K562 (cell line): ENCODE results near the gene ROR2. TPM values are rescaled to one million over a fixed set of nuclear protein-coding genes. Genes with fewer than 3 reads are reported as not detected.

Experiments
- COPS2 ChIP-seq: fragments of 450-650 bp; conservative IDR thresholded peaks from 2 replicates; pipeline ENCODE4 v1.6.1; 2016; ENCODE audit warnings: mild to moderate bottlenecking, moderate library complexity
- GTF2E2 ChIP-seq: fragments of 200-800 bp; sonication (Bioruptor generic); IDR thresholded peaks from 2 replicates; pipeline ENCODE4 v1.6.1; 2016; ENCODE audit warnings: missing genetic modification characterization, missing compliant biosample characterization
- HDAC1 ChIP-seq, 2 experiments: fragments of 450-650 bp; IDR thresholded peaks; 2 replicates each; pipeline ENCODE4 v1.6.1; 2016 to 2017; ENCODE audit warnings: inconsistent platforms in 1 of 2, mild to moderate bottlenecking in 1 of 2, moderate library complexity in 1 of 2
- HDAC6 ChIP-seq: IDR thresholded peaks from 2 replicates; pipeline ENCODE4 v1.6.1; 2012; ENCODE audit warnings: low read depth, mild to moderate bottlenecking, control low read depth, inconsistent platforms, low read length, moderate library complexity
- KDM4B ChIP-seq, 2 experiments: fragments of 450-650 bp in 1 of 2; sonication (generic) in 1 of 2; IDR thresholded peaks; 2 replicates each; pipeline ENCODE4 v1.6.1; 2016 to 2017; ENCODE audit warnings: borderline replicate concordance in 2 of 2, antibody characterized with exemption in 1 of 2, low read depth in 1 of 2, mild to moderate bottlenecking in 1 of 2
- MITF ChIP-seq: IDR thresholded peaks from 2 replicates; pipeline ENCODE4 v1.6.1; 2014; ENCODE audit warnings: antibody characterized with exemption
- RCOR1 ChIP-seq, 2 experiments: IDR thresholded peaks; 2 replicates each; pipeline ENCODE4 v1.6.1; 2012; ENCODE audit warnings: low read depth in 2 of 2, low read length in 2 of 2, borderline replicate concordance in 1 of 2, improper control_type of control experiment in 1 of 2
- SRF ChIP-seq, 2 experiments: fragments of 250-450, 450-650 bp in 1 of 2; sonication (Bioruptor Pico) in 1 of 2; sonication (generic) in 1 of 2; formaldehyde crosslinking; IDR thresholded peaks; 2 replicates each; pipeline versions ENCODE4 v1.5.0 to v1.5.1; 2020 to 2022; ENCODE audit warnings: mild to moderate bottlenecking in 1 of 2, missing genetic modification reagents in 1 of 2
- SUPT5H ChIP-seq: fragments of 450-650 bp; IDR thresholded peaks from 2 replicates; pipeline ENCODE4 v1.6.1; 2016
- ZBTB17 ChIP-seq: fragments of 450-650 bp; formaldehyde crosslinking; IDR thresholded peaks from 2 replicates; pipeline ENCODE4 v1.4.0; 2020; ENCODE audit warnings: mild to moderate bottlenecking
- ZC3H4 ChIP-seq: sonication (generic); formaldehyde crosslinking; IDR thresholded peaks from 2 replicates; pipeline ENCODE4 v1.9.0; 2021; ENCODE audit warnings: missing genetic modification reagents, borderline replicate concordance
- ZNF785 ChIP-seq: fragments of 250-450 bp; sonication (Bioruptor Pico); IDR thresholded peaks from 2 replicates; pipeline ENCODE4 v1.4.0; 2020; ENCODE audit warnings: mild to moderate bottlenecking
- polyA plus RNA-seq, 8 experiments: library from polyadenylated mRNA; depleted of rRNA in 4 of 8; stranded (reverse) in 5 of 8; unstranded in 3 of 8; fragments of >200 nt; fragmentation: Nextera tagmentation in 2 of 8; fragmentation: Illumina TruSeq in 1 of 8; extraction: Ambion mirVana in 2 of 8; extraction: Trizol in 1 of 8; gene quantifications; 2 replicates each; pipeline versions ENCODE4 v1.2.1 to v1.2.3, GENCODE V29; 2011 to 2014; ENCODE audit warnings: inconsistent platforms in 1 of 8, missing spikeins in 1 of 8
- total RNA-seq, 7 experiments: library from RNA; depleted of rRNA in 6 of 7; stranded (reverse); fragments of >200 nt in 6 of 7; fragmentation: Illumina TruSeq in 2 of 7; extraction: Trizol in 2 of 7; gene quantifications; 2 replicates each; pipeline versions ENCODE4 v1.2.1 to v1.2.3, GENCODE V29; 2011 to 2021; ENCODE audit warnings: low replicate concordance in 1 of 7
- TF ChIP-seq, protein P1 (sequence below): fragments of 450-650 bp; IDR thresholded peaks from 2 replicates; pipeline ENCODE4 v1.7.0; 2016; ENCODE audit warnings: borderline replicate concordance
- TF ChIP-seq, protein P2 (sequence below): fragments of 200-600 bp; sonication (generic); IDR thresholded peaks from one replicate; pipeline ENCODE4 v1.6.1; 2012; ENCODE audit warnings: mild to moderate bottlenecking, low read depth, low read length, inconsistent platforms

ROR2 gene
- total and polyA plus RNA-seq, 9 of the 15 experiments (the other 6 are each of a cell fraction or from before 2014, with no cell fraction given), result 5.6 to 33.8 (median 15.3) TPM

DNA sequence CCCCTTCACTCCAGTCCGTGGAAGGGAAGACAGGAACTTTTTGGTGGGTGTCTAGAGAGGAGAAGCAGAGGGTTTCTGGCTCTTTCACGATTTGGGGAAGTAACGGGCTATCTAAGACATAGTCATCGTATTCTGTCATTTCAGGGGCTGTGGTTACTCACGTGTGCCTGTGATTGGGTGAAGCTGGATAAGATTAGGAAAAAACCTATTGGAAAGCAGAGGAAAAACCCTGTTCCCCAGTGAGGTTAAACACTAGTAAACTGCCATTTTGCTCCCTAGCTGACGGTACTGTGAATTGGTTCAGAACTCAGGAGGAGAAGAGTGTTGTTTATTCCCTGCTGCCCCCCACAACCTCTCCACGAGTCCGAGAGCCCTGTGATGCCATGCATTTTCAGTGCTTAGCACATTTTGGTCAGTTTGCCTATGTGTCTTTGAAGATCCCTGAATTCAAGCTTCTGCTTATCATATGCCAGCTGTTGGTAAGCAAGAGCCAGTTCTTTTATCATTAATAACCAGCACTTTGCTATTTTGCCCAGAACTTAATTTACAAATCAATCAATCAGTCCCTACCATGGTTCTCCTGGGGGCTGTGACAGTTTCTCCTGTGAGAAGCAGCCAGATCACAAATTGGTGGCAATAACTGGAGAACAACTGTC, 45.1 kb upstream of the ROR2 start (continued):
- TF ChIP-seq, protein P1, sequence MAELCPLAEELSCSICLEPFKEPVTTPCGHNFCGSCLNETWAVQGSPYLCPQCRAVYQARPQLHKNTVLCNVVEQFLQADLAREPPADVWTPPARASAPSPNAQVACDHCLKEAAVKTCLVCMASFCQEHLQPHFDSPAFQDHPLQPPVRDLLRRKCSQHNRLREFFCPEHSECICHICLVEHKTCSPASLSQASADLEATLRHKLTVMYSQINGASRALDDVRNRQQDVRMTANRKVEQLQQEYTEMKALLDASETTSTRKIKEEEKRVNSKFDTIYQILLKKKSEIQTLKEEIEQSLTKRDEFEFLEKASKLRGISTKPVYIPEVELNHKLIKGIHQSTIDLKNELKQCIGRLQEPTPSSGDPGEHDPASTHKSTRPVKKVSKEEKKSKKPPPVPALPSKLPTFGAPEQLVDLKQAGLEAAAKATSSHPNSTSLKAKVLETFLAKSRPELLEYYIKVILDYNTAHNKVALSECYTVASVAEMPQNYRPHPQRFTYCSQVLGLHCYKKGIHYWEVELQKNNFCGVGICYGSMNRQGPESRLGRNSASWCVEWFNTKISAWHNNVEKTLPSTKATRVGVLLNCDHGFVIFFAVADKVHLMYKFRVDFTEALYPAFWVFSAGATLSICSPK, result no peak
- no peak for TF ChIP-seq KDM4B (IDR thresholded peaks at IDR 0.05; ENCODE audit: borderline replicate concordance in 2 of 2, low read depth in 1 of 2)
- no peak for TF ChIP-seq ZNF785 (CRISPR knock-in tag)
- TF ChIP-seq COPS2, result no peak
- TF ChIP-seq RCOR1 (IDR thresholded peaks at IDR 0.05; ENCODE audit: borderline replicate concordance in 1 of 2, low read depth in 2 of 2, low read length in 2 of 2), result peak; percentile 38 to 86; a peak in 3 of 4 replicates
- TF ChIP-seq SUPT5H, result no peak
- no peak for TF ChIP-seq ZBTB17
- no peak for TF ChIP-seq ZC3H4 (CRISPR knock-in tag)
- TF ChIP-seq MITF, result no peak
- TF ChIP-seq, protein P2, sequence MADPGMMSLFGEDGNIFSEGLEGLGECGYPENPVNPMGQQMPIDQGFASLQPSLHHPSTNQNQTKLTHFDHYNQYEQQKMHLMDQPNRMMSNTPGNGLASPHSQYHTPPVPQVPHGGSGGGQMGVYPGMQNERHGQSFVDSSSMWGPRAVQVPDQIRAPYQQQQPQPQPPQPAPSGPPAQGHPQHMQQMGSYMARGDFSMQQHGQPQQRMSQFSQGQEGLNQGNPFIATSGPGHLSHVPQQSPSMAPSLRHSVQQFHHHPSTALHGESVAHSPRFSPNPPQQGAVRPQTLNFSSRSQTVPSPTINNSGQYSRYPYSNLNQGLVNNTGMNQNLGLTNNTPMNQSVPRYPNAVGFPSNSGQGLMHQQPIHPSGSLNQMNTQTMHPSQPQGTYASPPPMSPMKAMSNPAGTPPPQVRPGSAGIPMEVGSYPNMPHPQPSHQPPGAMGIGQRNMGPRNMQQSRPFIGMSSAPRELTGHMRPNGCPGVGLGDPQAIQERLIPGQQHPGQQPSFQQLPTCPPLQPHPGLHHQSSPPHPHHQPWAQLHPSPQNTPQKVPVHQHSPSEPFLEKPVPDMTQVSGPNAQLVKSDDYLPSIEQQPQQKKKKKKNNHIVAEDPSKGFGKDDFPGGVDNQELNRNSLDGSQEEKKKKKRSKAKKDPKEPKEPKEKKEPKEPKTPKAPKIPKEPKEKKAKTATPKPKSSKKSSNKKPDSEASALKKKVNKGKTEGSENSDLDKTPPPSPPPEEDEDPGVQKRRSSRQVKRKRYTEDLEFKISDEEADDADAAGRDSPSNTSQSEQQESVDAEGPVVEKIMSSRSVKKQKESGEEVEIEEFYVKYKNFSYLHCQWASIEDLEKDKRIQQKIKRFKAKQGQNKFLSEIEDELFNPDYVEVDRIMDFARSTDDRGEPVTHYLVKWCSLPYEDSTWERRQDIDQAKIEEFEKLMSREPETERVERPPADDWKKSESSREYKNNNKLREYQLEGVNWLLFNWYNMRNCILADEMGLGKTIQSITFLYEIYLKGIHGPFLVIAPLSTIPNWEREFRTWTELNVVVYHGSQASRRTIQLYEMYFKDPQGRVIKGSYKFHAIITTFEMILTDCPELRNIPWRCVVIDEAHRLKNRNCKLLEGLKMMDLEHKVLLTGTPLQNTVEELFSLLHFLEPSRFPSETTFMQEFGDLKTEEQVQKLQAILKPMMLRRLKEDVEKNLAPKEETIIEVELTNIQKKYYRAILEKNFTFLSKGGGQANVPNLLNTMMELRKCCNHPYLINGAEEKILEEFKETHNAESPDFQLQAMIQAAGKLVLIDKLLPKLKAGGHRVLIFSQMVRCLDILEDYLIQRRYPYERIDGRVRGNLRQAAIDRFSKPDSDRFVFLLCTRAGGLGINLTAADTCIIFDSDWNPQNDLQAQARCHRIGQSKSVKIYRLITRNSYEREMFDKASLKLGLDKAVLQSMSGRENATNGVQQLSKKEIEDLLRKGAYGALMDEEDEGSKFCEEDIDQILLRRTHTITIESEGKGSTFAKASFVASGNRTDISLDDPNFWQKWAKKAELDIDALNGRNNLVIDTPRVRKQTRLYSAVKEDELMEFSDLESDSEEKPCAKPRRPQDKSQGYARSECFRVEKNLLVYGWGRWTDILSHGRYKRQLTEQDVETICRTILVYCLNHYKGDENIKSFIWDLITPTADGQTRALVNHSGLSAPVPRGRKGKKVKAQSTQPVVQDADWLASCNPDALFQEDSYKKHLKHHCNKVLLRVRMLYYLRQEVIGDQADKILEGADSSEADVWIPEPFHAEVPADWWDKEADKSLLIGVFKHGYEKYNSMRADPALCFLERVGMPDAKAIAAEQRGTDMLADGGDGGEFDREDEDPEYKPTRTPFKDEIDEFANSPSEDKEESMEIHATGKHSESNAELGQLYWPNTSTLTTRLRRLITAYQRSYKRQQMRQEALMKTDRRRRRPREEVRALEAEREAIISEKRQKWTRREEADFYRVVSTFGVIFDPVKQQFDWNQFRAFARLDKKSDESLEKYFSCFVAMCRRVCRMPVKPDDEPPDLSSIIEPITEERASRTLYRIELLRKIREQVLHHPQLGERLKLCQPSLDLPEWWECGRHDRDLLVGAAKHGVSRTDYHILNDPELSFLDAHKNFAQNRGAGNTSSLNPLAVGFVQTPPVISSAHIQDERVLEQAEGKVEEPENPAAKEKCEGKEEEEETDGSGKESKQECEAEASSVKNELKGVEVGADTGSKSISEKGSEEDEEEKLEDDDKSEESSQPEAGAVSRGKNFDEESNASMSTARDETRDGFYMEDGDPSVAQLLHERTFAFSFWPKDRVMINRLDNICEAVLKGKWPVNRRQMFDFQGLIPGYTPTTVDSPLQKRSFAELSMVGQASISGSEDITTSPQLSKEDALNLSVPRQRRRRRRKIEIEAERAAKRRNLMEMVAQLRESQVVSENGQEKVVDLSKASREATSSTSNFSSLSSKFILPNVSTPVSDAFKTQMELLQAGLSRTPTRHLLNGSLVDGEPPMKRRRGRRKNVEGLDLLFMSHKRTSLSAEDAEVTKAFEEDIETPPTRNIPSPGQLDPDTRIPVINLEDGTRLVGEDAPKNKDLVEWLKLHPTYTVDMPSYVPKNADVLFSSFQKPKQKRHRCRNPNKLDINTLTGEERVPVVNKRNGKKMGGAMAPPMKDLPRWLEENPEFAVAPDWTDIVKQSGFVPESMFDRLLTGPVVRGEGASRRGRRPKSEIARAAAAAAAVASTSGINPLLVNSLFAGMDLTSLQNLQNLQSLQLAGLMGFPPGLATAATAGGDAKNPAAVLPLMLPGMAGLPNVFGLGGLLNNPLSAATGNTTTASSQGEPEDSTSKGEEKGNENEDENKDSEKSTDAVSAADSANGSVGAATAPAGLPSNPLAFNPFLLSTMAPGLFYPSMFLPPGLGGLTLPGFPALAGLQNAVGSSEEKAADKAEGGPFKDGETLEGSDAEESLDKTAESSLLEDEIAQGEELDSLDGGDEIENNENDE, result no peak
- no peak for TF ChIP-seq HDAC1 (IDR thresholded peaks at IDR 0.05)
- TF ChIP-seq HDAC6, result no peak
- no peak for TF ChIP-seq SRF (CRISPR knock-in tag; IDR thresholded peaks at IDR 0.05)
- TF ChIP-seq GTF2E2 (tag), result no peak
